KG1 (cell line): ENCODE results near the gene KCNK1.

ENCODE experiments used
- DNase-seq: peaks from one replicate; lab custom pipeline; 2025; lab: John Stamatoyannopoulos, UW

The KCNK1 gene

DNA sequence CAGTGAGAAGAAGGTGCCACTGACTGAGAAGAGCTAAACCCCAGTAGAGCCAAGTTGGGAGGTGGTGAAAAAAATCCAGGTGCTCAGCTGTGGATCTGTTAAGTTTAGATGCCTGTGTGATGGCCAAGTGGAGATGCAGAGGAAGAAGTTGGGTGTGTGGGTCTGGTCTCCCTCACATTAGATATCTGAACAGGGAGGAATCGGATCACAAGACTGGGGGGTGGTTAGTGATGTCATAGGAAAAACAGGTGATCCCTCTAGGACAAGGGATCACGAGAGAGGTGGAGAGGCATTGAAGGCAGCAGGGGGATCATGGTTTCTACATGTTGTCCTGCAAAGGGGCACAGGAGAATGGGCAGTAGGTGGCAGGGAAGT lies 22.6 kb downstream of the KCNK1 start:
- no peak for DNase-seq

DNA sequence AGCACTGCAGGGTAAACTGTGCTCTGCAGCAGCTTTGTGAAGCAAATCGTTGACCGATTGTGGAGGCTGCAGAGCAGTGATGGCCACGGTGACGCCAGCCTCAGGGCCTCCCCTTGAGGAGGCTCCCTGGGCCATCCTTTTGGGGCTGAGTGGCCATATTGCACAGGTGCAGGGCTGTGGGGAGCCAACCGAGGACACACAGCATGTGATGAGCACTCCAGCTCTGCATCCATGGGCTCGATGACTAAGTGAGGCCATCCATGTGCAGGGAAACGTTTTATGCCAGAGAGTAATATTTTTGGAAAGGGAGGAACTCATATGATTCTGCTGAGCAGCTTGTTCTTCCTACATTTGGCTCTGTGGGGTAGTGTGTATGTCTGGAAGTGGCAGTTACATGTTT lies 24.6 kb downstream of the KCNK1 start:
- no peak for DNase-seq

DNA sequence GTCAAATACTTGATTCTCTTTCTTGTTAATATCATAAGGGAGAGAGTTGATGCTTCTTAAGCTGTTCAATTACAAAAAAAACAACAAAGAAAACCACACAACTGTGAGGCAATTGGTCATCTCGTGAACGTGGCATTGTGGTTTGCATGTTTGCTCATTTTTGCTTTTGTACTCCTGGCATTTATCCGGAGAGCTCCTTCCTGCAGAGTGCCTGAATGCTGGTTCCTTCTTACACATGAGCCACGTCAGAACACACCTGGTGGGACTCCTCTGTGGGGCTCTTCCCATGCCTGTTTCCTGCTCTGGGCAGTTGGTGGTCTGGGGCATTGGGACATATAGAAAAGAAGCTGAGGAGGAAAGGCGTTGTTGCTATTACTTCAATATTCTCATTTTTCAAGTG lies 25.7 kb downstream of the KCNK1 start:
- no peak for DNase-seq

DNA sequence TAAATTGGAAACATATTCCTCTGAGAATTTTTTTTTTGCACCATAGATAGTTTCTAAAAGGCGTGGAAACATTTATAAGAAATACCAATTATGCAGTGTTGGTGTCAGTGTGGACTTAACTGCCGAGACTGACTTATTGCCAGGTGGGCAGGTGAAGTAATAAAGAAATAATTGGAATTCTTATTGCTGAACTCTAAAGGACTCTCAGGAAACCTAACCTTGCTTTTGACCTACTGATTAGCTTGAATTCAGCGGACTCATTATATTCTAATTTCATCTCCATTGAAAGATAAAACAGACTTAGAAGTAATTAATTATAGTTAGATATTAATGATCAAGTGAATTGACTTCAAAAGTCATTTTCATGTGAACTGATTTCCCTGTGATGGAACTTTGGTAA lies 26.3 kb downstream of the KCNK1 start:
- DNase-seq: no peak

DNA sequence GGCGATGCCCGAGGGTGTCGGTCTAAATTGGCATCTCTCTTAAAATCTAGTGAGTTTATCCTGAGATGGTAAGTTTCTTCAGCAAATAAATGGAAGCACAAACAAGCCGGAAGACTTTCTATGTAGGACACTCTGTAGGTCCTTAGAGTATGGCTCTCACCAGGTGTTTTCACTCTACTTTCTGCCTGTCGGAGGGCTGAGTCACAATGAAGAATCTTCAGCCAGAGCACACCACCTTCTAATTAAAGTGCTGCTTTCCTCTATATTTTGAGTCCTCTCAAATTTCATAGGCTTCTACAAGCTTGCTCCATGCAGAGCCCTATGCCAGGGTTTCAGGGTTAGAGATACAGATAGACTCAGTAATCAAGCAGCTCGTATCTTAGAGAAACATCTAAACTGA lies 27.1 kb downstream of the KCNK1 start:
- no peak for DNase-seq

DNA sequence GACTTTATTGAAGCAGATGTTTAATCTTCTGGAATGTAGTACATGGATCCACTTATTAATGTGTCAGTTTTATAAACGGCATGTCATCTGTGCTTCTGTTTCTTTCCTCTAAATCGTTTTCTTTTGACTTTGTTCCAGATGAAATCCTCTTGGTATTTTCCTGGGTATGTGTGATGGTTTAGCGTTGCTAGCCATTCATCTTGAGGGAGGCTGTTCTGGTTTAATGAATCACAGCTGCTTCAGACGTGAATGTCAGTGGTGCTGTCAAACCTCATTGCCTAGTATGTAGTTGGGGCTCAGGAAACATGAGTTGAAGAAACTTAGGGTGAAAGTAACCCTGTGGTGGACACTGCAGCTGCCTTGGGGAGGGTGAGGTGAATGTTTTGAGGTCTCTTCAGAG lies 33.2 kb downstream of the KCNK1 start:
- no peak for DNase-seq

DNA sequence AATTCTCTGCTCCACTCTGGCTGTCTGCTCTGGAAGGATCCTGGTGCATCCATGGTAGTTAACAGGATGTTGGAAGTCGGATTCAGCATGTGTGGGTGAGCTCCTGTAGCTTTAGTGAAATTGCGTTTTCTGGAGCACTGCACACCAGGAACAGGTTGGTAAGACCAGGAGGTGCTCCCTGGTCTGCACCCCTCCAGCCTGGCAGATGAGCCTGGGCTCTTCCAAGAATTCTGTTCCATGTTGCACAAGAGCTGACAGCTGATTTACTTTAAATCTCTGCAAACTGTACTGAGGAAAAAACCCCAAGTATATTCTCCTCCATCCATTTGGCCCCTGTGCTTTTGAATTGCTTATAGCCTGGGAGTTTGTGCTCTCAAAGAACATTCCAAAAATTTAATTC lies 33.7 kb downstream of the KCNK1 start:
- no peak for DNase-seq

DNA sequence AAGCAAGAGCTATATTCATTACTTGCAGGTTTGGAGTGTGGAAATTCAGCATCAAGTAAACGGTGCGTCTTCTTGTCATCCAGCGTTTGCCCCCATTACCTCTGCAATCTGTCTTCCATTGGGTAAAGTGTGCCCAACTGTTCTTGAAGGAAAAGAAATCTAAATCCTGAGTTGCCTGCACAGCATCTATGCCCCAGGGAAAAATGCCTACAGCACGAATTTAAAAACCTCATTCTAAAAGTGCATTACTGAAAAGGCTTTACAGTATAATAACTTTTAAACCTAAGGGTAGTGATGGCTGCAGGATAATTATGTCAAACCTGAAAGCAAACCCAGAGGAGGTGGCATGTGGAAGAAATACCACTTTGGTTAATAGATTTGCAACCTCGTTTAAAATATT lies 37.2 kb downstream of the KCNK1 start:
- no peak for DNase-seq

DNA sequence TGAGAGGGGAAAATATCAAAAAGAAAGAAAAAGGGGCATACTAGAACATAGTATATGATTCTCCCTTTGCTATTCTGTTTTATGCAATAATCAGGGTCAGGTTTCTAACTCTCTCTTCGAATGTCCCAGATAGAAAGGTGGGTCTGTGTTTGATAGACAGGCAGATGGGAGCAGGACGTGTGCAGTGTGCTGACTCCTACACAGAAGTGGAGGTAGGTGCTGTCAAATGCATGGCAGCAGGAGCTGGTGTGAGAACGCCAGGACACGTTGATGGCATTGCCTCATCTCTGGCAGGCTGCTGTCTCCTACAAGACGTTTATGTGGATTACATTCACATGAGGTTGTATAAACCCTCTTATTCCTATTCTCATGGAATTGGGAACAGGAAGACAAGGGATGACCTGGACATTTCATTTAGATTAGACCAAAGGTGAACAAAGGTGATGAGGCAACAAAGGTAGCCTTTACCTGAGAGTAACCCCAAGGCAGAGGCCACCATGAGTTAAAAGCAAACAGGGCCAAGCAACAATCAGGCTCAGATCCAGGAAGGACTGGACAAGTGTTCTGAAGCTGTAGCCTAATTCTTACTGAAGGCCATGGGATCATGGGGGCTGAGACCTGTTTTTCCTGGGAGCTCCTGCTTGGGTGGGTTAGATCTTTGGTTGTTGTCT lies 37.8 kb downstream of the KCNK1 start:
- DNase-seq: no peak

DNA sequence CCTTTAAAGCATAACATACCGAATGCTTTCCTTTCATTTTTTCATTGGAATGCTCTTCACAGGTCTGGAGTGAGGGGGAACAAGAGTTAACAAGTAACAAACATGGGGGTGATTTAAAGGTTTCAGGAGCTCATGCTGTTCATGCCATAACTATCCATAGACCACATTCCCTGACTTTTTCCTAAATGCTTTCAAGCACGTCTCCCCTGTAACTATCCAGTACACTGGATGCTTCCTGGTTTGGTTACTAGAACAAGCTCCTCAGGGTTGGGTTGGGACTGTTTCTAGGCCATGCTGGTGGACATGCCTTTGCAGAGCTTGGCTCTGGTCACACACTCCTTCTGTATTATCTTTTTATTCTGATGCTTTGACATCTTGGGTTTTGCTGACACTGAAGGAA lies 38.6 kb downstream of the KCNK1 start:
- DNase-seq: no peak

DNA sequence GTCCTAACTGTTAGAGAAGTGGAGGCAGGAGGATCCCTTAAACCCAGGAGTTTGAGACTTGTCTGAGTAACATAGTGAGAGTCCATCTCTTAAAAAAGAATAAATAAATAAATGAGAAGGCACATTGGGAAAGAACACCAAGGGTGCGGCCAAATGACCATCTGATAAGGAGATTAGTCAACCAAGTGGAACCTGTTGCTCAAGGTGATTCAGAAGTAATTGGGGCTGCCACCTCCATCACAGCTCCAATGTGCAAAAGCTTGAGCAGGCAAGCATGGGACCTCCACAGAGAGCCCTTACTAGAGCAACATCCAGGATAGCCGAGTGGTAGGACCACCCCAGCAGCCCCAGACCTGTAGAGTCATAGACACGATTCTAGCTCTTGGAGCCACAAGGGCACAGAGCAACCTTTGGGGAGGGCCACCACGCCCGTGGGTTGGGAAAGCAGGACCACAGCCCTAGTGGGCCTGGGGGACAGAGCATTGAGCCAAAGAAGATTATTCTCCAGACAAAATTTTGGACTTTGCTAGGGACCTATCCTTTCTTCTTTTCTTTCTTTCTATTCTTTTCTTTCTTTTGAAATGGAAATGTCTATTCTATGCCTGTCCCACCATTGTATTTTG lies 40.9 kb downstream of the KCNK1 start:
- no peak for DNase-seq

DNA sequence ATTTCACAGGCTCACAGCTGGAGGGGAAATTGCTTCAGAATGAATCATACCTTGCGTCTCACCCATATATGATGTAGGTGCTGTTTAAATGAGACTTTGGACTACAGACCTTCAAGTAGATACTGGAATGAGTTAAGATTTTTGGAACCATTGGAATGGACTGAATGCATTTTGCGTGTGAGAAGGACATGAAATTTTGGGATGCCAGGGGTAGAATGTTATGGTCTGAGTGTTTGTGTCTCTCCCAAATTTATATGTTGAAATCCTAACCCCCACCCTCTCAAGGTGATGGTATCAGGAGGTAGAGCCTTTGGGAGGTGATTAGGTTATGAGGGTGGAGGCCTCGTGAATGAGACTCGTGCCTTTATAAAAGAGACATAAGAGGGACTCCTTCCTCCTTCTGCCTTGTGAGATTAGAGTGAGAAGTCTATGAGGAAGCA lies 41.4 kb downstream of the KCNK1 start:
- DNase-seq: no peak

DNA sequence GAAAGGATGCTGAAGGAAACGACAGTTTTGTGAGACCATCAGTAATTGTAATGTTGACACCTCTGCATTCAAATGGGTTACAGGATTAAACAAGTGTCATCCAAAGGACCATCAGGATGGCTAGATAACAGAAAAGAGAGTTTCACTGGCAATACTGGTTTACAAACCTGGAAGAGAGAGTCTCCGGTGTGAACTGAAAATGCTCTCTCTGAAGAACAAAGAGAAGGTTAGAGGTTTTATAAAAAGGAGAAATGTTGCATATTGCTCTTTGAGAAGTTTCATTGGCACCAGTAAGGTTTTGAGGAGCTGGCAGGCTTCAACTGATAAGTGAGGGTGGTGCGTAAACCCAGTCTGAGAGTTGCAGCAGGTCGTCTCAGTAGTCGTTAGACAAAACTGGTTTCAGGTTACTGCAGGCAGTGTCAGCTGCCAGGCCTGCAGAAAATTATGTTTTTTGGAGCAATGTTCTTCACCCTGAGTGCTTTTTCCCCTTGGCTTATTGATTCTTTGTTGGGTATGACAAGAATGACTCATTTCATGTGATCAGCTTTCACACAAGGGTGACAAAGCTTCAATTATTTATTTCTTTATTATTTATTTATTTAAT lies 42.2 kb downstream of the KCNK1 start:
- DNase-seq: no peak

DNA sequence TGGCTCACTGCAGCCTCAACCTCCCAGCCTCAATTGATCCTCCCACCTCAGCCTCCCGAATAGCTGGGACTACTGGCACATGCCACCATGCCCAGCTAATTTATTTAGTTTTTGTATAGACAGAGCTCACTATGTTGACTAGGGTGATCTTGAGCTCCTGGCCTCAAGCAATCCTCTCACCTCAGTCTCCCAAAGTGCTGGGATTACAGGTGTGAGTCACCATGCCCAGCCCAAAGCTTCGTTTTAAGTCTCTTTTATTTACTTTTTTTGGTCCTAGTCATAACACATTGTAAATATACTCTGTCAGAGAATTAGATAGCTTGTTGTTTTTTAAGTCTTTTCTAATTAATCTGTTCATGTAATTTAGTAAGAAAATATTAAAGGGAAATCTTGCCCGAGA lies 42.8 kb downstream of the KCNK1 start:
- no peak for DNase-seq

DNA sequence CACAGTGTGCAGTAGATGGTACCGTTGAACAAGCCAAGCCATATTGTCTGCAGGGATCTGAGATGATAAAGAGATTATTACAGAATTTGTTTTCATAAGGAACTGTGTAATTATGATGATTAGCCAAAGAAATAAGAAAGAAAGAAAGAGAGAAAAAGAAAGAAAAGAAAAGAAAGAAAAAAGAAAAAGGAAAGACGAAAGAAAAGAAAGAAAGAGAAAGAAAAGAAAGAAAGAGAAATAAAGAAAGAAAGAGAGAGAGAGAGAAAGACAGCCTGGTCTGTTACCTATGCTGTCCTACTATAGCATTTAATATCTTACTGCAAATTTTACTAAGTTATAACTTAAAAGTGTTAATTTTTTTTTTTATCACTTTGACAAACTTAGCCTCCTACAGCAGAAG lies 43.6 kb downstream of the KCNK1 start:
- DNase-seq: no peak

DNA sequence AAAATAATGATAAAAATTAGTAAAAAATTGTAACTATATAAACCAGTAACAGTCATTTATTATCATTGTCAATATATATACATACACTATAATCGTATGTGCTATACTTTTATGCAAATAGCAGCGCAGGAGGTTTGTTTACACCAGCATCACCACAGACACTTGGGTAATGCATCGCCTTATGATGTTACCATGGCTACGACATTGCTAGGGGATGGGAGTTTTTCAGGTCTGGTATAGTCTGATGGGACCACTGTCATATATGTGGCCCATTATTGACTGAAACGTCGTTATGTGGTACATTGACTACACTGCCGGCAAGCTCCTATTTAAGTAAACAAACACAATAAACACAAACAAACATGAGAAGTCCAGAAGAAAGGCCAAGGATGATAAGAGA lies 45.6 kb downstream of the KCNK1 start:
- DNase-seq: no peak

DNA sequence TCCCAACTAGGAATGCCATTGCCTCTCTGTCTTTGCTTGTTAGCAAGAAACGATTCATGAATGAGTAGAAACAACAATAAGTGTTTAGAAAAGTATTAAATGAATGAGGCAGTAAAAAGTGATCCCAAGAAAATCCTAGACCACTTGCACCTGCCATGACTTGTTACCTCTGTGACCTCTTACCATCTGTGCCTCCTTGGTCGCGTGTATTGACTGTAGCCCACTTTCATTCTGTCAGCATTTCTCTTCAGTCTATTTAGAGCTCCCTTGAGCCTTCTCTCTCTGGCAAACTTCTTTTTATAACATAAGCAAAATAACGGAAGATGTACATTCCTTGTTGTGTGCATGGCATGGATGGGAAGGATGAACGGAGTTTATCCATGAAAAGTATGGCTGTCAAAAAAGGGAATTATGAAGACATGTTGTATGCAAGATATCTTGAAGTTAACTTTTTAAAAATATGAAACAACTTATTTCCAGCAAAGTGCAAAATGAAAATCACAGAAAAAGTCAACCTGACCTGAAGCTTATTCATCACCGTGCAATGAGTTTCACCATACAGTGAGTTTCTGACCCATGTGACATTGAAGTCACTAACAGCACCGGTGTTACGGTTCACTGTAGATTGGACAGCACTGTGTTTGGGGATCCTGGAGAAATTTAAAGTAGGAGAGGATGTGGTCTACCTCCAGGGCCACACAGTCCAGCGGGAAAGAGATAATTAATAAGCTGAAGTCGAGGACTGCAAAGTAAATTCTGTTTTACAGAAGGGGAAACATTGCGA lies 47.7 kb downstream of the KCNK1 start:
- no peak for DNase-seq

DNA sequence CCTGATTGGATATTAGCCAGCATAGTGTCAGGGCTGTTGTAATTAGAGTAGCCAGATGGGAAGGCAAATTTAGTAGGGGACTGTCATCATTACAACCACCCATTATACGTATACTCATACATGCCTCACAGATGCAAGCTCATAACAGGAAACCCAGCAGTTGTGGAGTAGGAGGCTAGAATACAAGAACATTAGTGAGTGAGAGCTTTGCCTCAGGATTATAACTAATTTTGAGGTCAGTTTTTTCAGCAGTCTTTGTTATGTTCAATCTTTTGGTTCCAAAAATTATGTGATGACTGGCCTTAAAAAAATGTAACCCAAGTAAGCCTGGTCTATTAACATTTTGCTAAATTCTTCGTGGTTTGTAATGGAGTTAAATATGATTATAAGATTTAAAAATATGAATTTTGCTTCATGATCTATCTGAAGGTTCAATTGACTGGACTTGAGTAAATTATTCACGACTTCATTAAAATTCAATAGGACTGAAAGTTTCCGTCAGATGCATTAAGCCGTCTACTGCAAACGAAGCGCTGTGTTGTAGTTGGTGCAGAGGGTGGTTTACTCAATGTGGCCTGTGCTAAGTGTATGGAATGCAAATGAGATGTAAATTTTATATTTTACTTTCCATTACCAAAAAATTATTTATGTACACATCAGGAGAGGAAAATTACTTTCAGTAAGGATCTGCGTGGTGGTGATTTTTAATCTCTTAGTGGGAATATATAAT lies 48.8 kb downstream of the KCNK1 start:
- DNase-seq: no peak

DNA sequence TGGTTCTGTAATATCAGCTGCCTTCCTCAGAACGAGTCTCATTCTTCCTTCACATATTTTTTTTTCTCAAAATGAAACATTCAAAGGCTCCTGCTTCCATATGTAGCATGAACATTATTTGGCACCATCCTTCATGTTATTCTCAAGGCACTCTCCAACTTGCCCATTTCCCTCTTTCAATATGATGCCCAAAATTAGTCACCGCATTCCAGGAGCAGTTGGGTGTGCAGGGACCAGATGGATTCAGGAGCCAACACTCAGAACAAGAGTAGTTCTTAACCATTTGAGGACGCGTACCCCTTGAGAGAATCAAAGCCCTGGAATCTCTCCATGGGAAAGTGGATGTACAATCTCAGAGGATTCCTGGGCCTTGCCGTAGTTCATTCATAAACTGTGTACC lies 50.3 kb downstream of the KCNK1 start:
- DNase-seq: no peak

DNA sequence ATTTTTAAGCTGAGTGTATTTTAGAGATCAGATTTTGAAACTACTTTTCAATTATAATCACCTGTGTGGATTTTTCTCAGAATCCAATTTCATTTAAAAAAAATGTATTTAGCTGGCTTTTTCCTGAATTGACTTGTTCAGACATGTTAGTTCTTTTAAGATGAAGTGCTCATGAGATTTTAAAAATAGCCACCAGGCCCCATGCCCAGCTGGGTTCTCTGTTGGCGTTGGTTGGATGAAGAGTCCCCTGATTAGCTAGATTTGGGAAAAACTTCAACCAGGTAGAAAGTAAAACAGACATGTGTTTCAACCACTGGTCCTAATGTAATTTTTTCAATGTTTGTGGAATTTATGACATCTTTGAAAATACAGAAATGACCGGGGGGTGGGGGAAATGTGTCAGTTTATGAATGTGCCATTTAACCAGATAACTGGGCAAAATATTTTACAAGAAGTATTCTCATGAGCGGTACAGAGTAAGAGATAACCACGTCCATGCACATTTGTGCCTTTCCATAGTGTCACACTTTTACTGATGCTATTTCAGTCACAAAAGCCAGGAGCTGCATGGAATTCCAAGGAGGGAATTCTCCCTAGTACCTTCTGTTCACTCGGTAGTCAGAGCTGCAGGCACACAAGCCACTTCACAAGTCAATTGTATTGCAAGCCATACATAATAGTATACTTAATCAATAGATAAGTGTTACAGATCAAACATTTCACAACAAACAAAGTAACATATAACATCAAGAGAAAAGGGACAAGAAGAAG lies 51.1 kb downstream of the KCNK1 start:
- no peak for DNase-seq

DNA sequence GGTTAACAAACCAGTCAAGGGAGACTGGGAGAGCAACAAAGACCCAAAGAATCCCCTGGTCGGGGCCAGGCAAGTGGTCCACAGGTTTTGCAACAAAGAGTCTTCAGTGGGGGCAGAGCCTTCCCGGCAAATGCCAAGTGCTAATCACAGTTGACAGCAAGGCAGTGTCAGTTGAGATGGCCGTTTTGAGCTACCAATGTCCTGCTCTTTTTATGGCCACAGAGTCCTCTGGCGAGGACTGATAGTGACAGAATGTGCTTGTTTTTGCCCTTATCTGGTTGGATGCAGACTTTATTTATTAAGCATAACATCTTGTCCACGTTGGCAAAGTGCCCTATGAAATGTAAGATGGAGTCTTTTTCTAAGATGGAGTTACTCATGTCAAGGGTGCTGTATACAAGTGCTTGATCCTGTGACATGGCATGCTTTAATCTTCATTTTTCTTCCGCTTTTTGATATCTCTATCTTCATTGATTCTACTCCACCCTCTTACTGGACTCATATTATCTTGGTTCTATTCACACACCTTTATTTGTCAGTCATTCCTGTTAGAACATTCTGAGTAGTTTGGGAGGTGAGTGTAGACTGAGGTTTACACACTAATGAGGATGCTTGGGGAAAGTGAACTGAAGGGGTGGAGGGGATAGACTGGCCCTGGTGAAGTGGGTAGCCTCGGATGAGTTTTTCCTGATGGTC lies 51.8 kb downstream of the KCNK1 start:
- no peak for DNase-seq
